Neutrophil (primary cell): Measurements from ENCODE around the gene TMEM45B.
"Not testable (repeated sequence)": the region's sequence is repeated elsewhere in the genome, so short reads cannot be mapped to it uniquely, and the experiment has no call there.

Source experiments
- H3K27ac ChIP-seq: fragments of 200-600 bp; sonication (generic); 2 replicates; pipeline ENCODE4 v1.5.1; 2016; ENCODE audit warnings: mild to moderate bottlenecking, moderate library complexity
- H3K27me3 ChIP-seq: fragments of 200-600 bp; sonication (generic); 2 replicates; pipeline ENCODE4 v1.6.0; 2016; ENCODE audit warnings: mild to moderate bottlenecking
- H3K36me3 ChIP-seq: fragments of 200-600 bp; sonication (generic); 2 replicates; pipeline ENCODE4 v1.5.1; 2017
- H3K4me1 ChIP-seq, 2 experiments: fragments of 200-600 bp in 1 of 2; sonication (generic) in 1 of 2; 1 replicate in 1 of 2; 2 replicates in 1 of 2; pipeline versions ENCODE4 v1.5.1 to v1.6.1; 2013 to 2016; ENCODE audit warnings: low read depth in 1 of 2, low read length in 1 of 2, mild to moderate bottlenecking in 1 of 2, moderate library complexity in 1 of 2; ENCODE audit not compliant: control insufficient read depth in 1 of 2, insufficient read depth in 1 of 2
- H3K4me3 ChIP-seq, 2 experiments: fragments of 200-600 bp in 1 of 2; sonication (generic) in 1 of 2; 1 replicate in 1 of 2; 2 replicates in 1 of 2; pipeline ENCODE4 v1.5.1; 2013 to 2016; ENCODE audit warnings: low read depth in 1 of 2, low read length in 1 of 2, mild to moderate bottlenecking in 1 of 2, moderate library complexity in 1 of 2
- H3K9me3 ChIP-seq: fragments of 200-600 bp; sonication (generic); 2 replicates; pipeline ENCODE4 v1.5.1; 2016
- CTCF ChIP-seq: fragments of 200-600 bp; sonication (generic); IDR thresholded peaks from 2 replicates; pipeline ENCODE4 v1.5.1; 2016; ENCODE audit warnings: antibody characterized with exemption

Gene TMEM45B

GRCh38 chr11:129770993-129771392, 44.7 kb upstream of the TMEM45B start:
- H3K4me3 ChIP-seq, result no peak overlapping the region
- no peaks in the 10 kb centered on the region for H3K4me1 ChIP-seq
- no peak overlapping the region for H3K27ac ChIP-seq
- H3K36me3 ChIP-seq, result no peaks in the 10 kb centered on the region
- no peaks in the 10 kb centered on the region for H3K9me3 ChIP-seq
- peaks cover 19% of the 10 kb centered on the region for H3K27me3 ChIP-seq
- no peak for TF ChIP-seq CTCF

GRCh38 chr11:129771456-129771855, 44.2 kb upstream of the TMEM45B start:
- H3K9me3 ChIP-seq, H3K4me1 ChIP-seq, H3K27ac ChIP-seq, H3K4me3 ChIP-seq, H3K36me3 ChIP-seq: not testable (repeated sequence)
- peaks cover 21% of the 10 kb centered on the region for H3K27me3 ChIP-seq

- Histone ChIP-seq H3K27ac (no peak overlapping the region), H3K36me3 (no peaks in the 10 kb centered on the region), H3K9me3 (no peaks in the 10 kb centered on the region), H3K4me1 (no peaks in the 10 kb centered on the region), H3K4me3 (no peak overlapping the region), H3K27me3 (peaks cover 39% of the 10 kb centered on the region)
- no peak for TF ChIP-seq CTCF
These were observed 36.8 kb upstream of the TMEM45B start for GRCh38 chr11:129778877-129779276.

GRCh38 chr11:129779342-129779741, 36.3 kb upstream of the TMEM45B start:
- Histone ChIP-seq H3K4me3 (no peak overlapping the region), H3K27me3 (peaks cover 39% of the 10 kb centered on the region), H3K9me3 (no peaks in the 10 kb centered on the region), H3K36me3 (no peaks in the 10 kb centered on the region), H3K4me1 (no peaks in the 10 kb centered on the region), H3K27ac (no peak overlapping the region)
- TF ChIP-seq CTCF, result no peak

- H3K4me1 ChIP-seq, result no peaks in the 10 kb centered on the region
- peaks cover 33% of the 10 kb centered on the region for H3K27me3 ChIP-seq
- TF ChIP-seq CTCF, result no peak
- no peak overlapping the region for H3K27ac ChIP-seq
- no peaks in the 10 kb centered on the region for H3K36me3 ChIP-seq
- H3K4me3 ChIP-seq, result no peak overlapping the region
- no peaks in the 10 kb centered on the region for H3K9me3 ChIP-seq
These were observed 30.1 kb upstream of the TMEM45B start for GRCh38 chr11:129785383-129786111.

GRCh38 chr11:129786112-129786416, 29.6 kb upstream of the TMEM45B start:
- H3K9me3 ChIP-seq, H3K36me3 ChIP-seq, H3K4me3 ChIP-seq, H3K27ac ChIP-seq, H3K4me1 ChIP-seq: not testable (repeated sequence)
- peaks cover 34% of the 10 kb centered on the region for H3K27me3 ChIP-seq
